K562 (cell line): ENCODE measurements around the gene PTPRB. TPM values are rescaled to one million over a fixed set of nuclear protein-coding genes. Genes with fewer than 3 reads are reported as not detected.

Source experiments
- CBX3 ChIP-seq, 2 experiments: IDR thresholded peaks; 1 replicate in 1 of 2; 2 replicates in 1 of 2; pipeline ENCODE4 v1.6.1; 2012; ENCODE audit warnings: inconsistent platforms in 2 of 2, low read length in 2 of 2, borderline replicate concordance in 1 of 2, control low read depth in 1 of 2
- GABPA ChIP-seq: fragments of 200-800 bp; sonication (Bioruptor generic); conservative IDR thresholded peaks from 2 replicates; pipeline ENCODE4 v1.6.1; 2016; ENCODE audit warnings: low read depth, missing genetic modification characterization, missing compliant biosample characterization
- NFIC ChIP-seq: fragments of 450-650 bp; IDR thresholded peaks from 2 replicates; pipeline ENCODE4 v1.6.1; 2017; ENCODE audit warnings: mild to moderate bottlenecking, inconsistent platforms
- RBM14 ChIP-seq: fragments of 200-400 bp; formaldehyde crosslinking; IDR thresholded peaks from 2 replicates; pipeline ENCODE4 v1.6.1; 2018; ENCODE audit warnings: low read depth, mild to moderate bottlenecking, low read length, moderate library complexity, borderline replicate concordance; ENCODE audit not compliant: insufficient read depth
- SAFB ChIP-seq: fragments of 200-400 bp; formaldehyde crosslinking; IDR thresholded peaks from 2 replicates; pipeline ENCODE4 v1.6.1; 2017; ENCODE audit warnings: low read depth, low read length, borderline replicate concordance
- TCF7L2 ChIP-seq: fragments of 150-350 bp; IDR thresholded peaks from 2 replicates; pipeline ENCODE4 v1.6.1; 2016; ENCODE audit warnings: low read depth, mild to moderate bottlenecking, low read length, moderate library complexity
- ZNF121 ChIP-seq: sonication (generic); formaldehyde crosslinking; conservative IDR thresholded peaks from 2 replicates; pipeline ENCODE4 v1.8.0; 2022; ENCODE audit warnings: missing genetic modification reagents
- ZNF445 ChIP-seq: fragments of 250-450 bp; sonication (Bioruptor Pico); IDR thresholded peaks from 2 replicates; pipeline ENCODE4 v1.4.0; 2020; ENCODE audit warnings: low read depth, mild to moderate bottlenecking, moderate library complexity
- ZNF592 ChIP-seq: fragments of 450-650 bp; IDR thresholded peaks from 2 replicates; pipeline ENCODE4 v1.6.1; 2017; ENCODE audit warnings: antibody characterized with exemption, mild to moderate bottlenecking
- polyA plus RNA-seq, 8 experiments: library from polyadenylated mRNA; depleted of rRNA in 4 of 8; stranded (reverse) in 5 of 8; unstranded in 3 of 8; fragments of >200 nt; fragmentation: Nextera tagmentation in 2 of 8; fragmentation: Illumina TruSeq in 1 of 8; extraction: Ambion mirVana in 2 of 8; extraction: Trizol in 1 of 8; gene quantifications; 2 replicates each; pipeline versions ENCODE4 v1.2.1 to v1.2.3, GENCODE V29; 2011 to 2014; ENCODE audit warnings: inconsistent platforms in 1 of 8, missing spikeins in 1 of 8
- total RNA-seq, 7 experiments: library from RNA; depleted of rRNA in 6 of 7; stranded (reverse); fragments of >200 nt in 6 of 7; fragmentation: Illumina TruSeq in 2 of 7; extraction: Trizol in 2 of 7; gene quantifications; 2 replicates each; pipeline versions ENCODE4 v1.2.1 to v1.2.3, GENCODE V29; 2011 to 2021; ENCODE audit warnings: low replicate concordance in 1 of 7

Gene PTPRB
- total and polyA plus RNA-seq, 9 of the 15 experiments (the other 6 are each of a cell fraction or from before 2014, with no cell fraction given), result 0.46 to 5.9 (median 3.1) TPM

- TF ChIP-seq ZNF592 (no peak), TCF7L2 (no peak), SAFB (no peak), GABPA (tag) (no peak), ZNF121 (CRISPR knock-in tag) (no peak), NFIC (no peak), RBM14 (no peak), ZNF445 (CRISPR knock-in tag) (no peak), CBX3 (IDR thresholded peaks at IDR 0.05; ENCODE audit: borderline replicate concordance in 1 of 2, low read length in 2 of 2) (no peak)
Measured at GRCh38 chr12:70486588-70486987, 150.6 kb downstream of the PTPRB start (continued).
